HEK293 (cell line): ENCODE results near the gene HEMGN.

Source experiments
- IKZF3 ChIP-seq: fragments of 450-650 bp; IDR thresholded peaks from 2 replicates; pipeline ENCODE4 v1.5.0; 2018; ENCODE audit warnings: missing biosample characterization, mild to moderate bottlenecking, missing genetic modification characterization, moderate library complexity
- KLF7 ChIP-seq: fragments of 450-650 bp; formaldehyde crosslinking; IDR thresholded peaks from 2 replicates; pipeline ENCODE4 v1.5.1; 2016; ENCODE audit warnings: missing biosample characterization, missing genetic modification characterization, borderline replicate concordance
- KLF8 ChIP-seq: fragments of 450-650 bp; formaldehyde crosslinking; IDR thresholded peaks from 2 replicates; pipeline ENCODE4 v1.5.1; 2016; ENCODE audit warnings: missing biosample characterization, missing genetic modification characterization
- PRDM1 ChIP-seq: fragments of 450-650 bp; formaldehyde crosslinking; IDR thresholded peaks from 2 replicates; pipeline ENCODE4; 2016; ENCODE audit warnings: missing biosample characterization, missing genetic modification characterization
- RBAK ChIP-seq: fragments of 450-650 bp; formaldehyde crosslinking; IDR thresholded peaks from 2 replicates; pipeline ENCODE4 v1.5.1; 2016; ENCODE audit warnings: missing biosample characterization, missing genetic modification characterization
- TRIM28 ChIP-seq: IDR thresholded peaks from 2 replicates; pipeline ENCODE4 v1.6.1; 2011; ENCODE audit warnings: low read length, control low read depth, borderline replicate concordance
- ZFHX2 ChIP-seq: fragments of 450-650 bp; formaldehyde crosslinking; conservative IDR thresholded peaks from 2 replicates; pipeline ENCODE4 v1.5.1; 2016; ENCODE audit warnings: missing biosample characterization, missing genetic modification characterization
- ZFP3 ChIP-seq: fragments of 450-650 bp; formaldehyde crosslinking; IDR thresholded peaks from 2 replicates; pipeline ENCODE4 v1.5.1; 2016; ENCODE audit warnings: low read depth, missing biosample characterization, missing genetic modification characterization
- ZFP37 ChIP-seq: fragments of 450-650 bp; formaldehyde crosslinking; IDR thresholded peaks from 2 replicates; pipeline ENCODE4 v1.5.1; 2016; ENCODE audit warnings: missing biosample characterization, missing genetic modification characterization
- ZNF132 ChIP-seq: fragments of 450-650 bp; formaldehyde crosslinking; IDR thresholded peaks from 2 replicates; pipeline ENCODE4 v1.5.1; 2017; ENCODE audit warnings: missing biosample characterization, missing genetic modification characterization, borderline replicate concordance
- ZNF140 ChIP-seq: fragments of 450-650 bp; formaldehyde crosslinking; IDR thresholded peaks from 2 replicates; pipeline ENCODE4 v1.5.1; 2016; ENCODE audit warnings: missing biosample characterization, missing genetic modification characterization
- ZNF18 ChIP-seq: fragments of 450-650 bp; formaldehyde crosslinking; IDR thresholded peaks from 2 replicates; pipeline ENCODE4 v1.5.1; 2016; ENCODE audit warnings: missing biosample characterization, missing genetic modification characterization
- ZNF19 ChIP-seq: fragments of 450-650 bp; formaldehyde crosslinking; IDR thresholded peaks from 2 replicates; pipeline ENCODE4; 2016; ENCODE audit warnings: missing biosample characterization, missing genetic modification characterization, low read depth
- ZNF266 ChIP-seq: fragments of 450-650 bp; formaldehyde crosslinking; IDR thresholded peaks from 2 replicates; pipeline ENCODE4 v1.5.1; 2016; ENCODE audit warnings: missing biosample characterization, missing genetic modification characterization, low read depth
- ZNF274 ChIP-seq, 2 experiments: fragments of 200-500 bp in 1 of 2; fragments of 450-650 bp in 1 of 2; sonication (Bioruptor generic) in 1 of 2; formaldehyde crosslinking in 1 of 2; IDR thresholded peaks; 2 replicates each; pipeline versions ENCODE4 v1.5.1 to v1.6.1; 2014 to 2016; ENCODE audit warnings: borderline replicate concordance in 1 of 2, inconsistent platforms in 1 of 2, low read length in 1 of 2, missing biosample characterization in 1 of 2, missing genetic modification characterization in 1 of 2
- ZNF335 ChIP-seq: fragments of 450-650 bp; formaldehyde crosslinking; conservative IDR thresholded peaks from 2 replicates; pipeline ENCODE4 v1.5.1; 2016; ENCODE audit warnings: missing biosample characterization, missing genetic modification characterization
- ZNF391 ChIP-seq: fragments of 450-650 bp; formaldehyde crosslinking; IDR thresholded peaks from 2 replicates; pipeline ENCODE4 v1.5.1; 2016; ENCODE audit warnings: low read depth, missing biosample characterization, missing genetic modification characterization, borderline replicate concordance
- ZNF501 ChIP-seq: fragments of 450-650 bp; formaldehyde crosslinking; IDR thresholded peaks from 2 replicates; pipeline ENCODE4 v1.5.1; 2016; ENCODE audit warnings: missing biosample characterization, missing genetic modification characterization
- ZNF549 ChIP-seq: fragments of 450-650 bp; IDR thresholded peaks from 2 replicates; pipeline ENCODE4 v1.5.1; 2018; ENCODE audit warnings: missing biosample characterization, missing genetic modification characterization, mild to moderate bottlenecking, inconsistent platforms, moderate library complexity
- ZNF580 ChIP-seq: fragments of 450-650 bp; formaldehyde crosslinking; IDR thresholded peaks from 2 replicates; pipeline ENCODE4 v1.5.1; 2016; ENCODE audit warnings: missing biosample characterization, missing genetic modification characterization
- ZNF585B ChIP-seq: fragments of 450-650 bp; formaldehyde crosslinking; IDR thresholded peaks from 2 replicates; pipeline ENCODE4 v1.5.1; 2016; ENCODE audit warnings: missing biosample characterization, missing genetic modification characterization
- ZNF624 ChIP-seq: fragments of 450-650 bp; formaldehyde crosslinking; IDR thresholded peaks from 2 replicates; pipeline ENCODE4 v1.5.1; 2017; ENCODE audit warnings: missing biosample characterization, missing genetic modification characterization
- ZNF629 ChIP-seq: fragments of 450-650 bp; formaldehyde crosslinking; IDR thresholded peaks from 2 replicates; pipeline ENCODE4 v1.5.1; 2017; ENCODE audit warnings: missing biosample characterization, missing genetic modification characterization
- ZNF639 ChIP-seq: fragments of 450-650 bp; formaldehyde crosslinking; IDR thresholded peaks from 2 replicates; pipeline ENCODE4 v1.5.1; 2016; ENCODE audit warnings: missing biosample characterization, missing genetic modification characterization
- ZNF670 ChIP-seq: fragments of 450-650 bp; formaldehyde crosslinking; IDR thresholded peaks from 2 replicates; pipeline ENCODE4 v1.5.1; 2016; ENCODE audit warnings: missing biosample characterization, missing genetic modification characterization, low read depth
- ZNF747 ChIP-seq: fragments of 450-650 bp; formaldehyde crosslinking; IDR thresholded peaks from 2 replicates; pipeline ENCODE4 v1.5.1; 2016; ENCODE audit warnings: missing biosample characterization, missing genetic modification characterization
- ZNF768 ChIP-seq: fragments of 450-650 bp; formaldehyde crosslinking; IDR thresholded peaks from 2 replicates; pipeline ENCODE4 v1.5.1; 2018; ENCODE audit warnings: missing biosample characterization, mild to moderate bottlenecking, missing genetic modification characterization
- TF ChIP-seq, protein P1 (sequence below): fragments of 450-650 bp; formaldehyde crosslinking; IDR thresholded peaks from 2 replicates; pipeline ENCODE4 v1.5.1; 2016; ENCODE audit warnings: missing biosample characterization, missing genetic modification characterization, borderline replicate concordance
- TF ChIP-seq, protein P2 (sequence below): fragments of 450-650 bp; IDR thresholded peaks from 2 replicates; pipeline ENCODE4 v1.5.1; 2018; ENCODE audit warnings: missing biosample characterization, mild to moderate bottlenecking, missing genetic modification characterization
- TF ChIP-seq, protein P3 (sequence below): fragments of 450-650 bp; formaldehyde crosslinking; IDR thresholded peaks from 2 replicates; pipeline ENCODE4 v1.5.1; 2016; ENCODE audit warnings: missing biosample characterization, missing genetic modification characterization

The HEMGN gene

GRCh38 chr9:97982683-97983588, 45.0 kb upstream of the HEMGN start, which contains the start of gene ANP32B (continued):
- TF ChIP-seq ZNF274 (IDR thresholded peaks at IDR 0.05; ENCODE audit: low read length), result no peak
- TF ChIP-seq ZNF274 (tag by site-specific recombination; IDR thresholded peaks at IDR 0.05; ENCODE audit: borderline replicate concordance), result no peak
- TF ChIP-seq ZNF266 (tag by site-specific recombination), result no peak
- no peak for TF ChIP-seq ZNF585B (tag by site-specific recombination)
- no peak for TF ChIP-seq ZNF19 (tag by site-specific recombination)
- peak; percentile 80; the same call in 1 of the 2 replicates for TF ChIP-seq KLF8 (tag by site-specific recombination)
- no peak for TF ChIP-seq IKZF3 (tag by site-specific recombination)
- TF ChIP-seq ZNF624 (tag by site-specific recombination), result no peak
- 0 out of 2 replicates have a peak, but pooled peaks have one; percentile 48 for TF ChIP-seq ZNF18
- TF ChIP-seq, protein P1, sequence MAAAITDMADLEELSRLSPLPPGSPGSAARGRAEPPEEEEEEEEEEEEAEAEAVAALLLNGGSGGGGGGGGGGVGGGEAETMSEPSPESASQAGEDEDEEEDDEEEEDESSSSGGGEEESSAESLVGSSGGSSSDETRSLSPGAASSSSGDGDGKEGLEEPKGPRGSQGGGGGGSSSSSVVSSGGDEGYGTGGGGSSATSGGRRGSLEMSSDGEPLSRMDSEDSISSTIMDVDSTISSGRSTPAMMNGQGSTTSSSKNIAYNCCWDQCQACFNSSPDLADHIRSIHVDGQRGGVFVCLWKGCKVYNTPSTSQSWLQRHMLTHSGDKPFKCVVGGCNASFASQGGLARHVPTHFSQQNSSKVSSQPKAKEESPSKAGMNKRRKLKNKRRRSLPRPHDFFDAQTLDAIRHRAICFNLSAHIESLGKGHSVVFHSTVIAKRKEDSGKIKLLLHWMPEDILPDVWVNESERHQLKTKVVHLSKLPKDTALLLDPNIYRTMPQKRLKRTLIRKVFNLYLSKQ (tag by site-specific recombination), result no peak
- no peak for TF ChIP-seq ZNF580 (tag by site-specific recombination)
- TF ChIP-seq ZNF747, result no peak
- peak; percentile 82 for TF ChIP-seq ZNF501 (tag by site-specific recombination)
- TF ChIP-seq ZNF132 (tag by site-specific recombination), result no peak
- TF ChIP-seq ZNF549 (tag by site-specific recombination), result no peak
- TF ChIP-seq, protein P2, sequence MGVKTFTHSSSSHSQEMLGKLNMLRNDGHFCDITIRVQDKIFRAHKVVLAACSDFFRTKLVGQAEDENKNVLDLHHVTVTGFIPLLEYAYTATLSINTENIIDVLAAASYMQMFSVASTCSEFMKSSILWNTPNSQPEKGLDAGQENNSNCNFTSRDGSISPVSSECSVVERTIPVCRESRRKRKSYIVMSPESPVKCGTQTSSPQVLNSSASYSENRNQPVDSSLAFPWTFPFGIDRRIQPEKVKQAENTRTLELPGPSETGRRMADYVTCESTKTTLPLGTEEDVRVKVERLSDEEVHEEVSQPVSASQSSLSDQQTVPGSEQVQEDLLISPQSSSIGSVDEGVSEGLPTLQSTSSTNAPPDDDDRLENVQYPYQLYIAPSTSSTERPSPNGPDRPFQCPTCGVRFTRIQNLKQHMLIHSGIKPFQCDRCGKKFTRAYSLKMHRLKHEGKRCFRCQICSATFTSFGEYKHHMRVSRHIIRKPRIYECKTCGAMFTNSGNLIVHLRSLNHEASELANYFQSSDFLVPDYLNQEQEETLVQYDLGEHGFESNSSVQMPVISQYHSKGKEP, result 0 out of 2 replicates have a peak, but pooled peaks have one; percentile 23
- no peak for TF ChIP-seq ZNF140 (tag by site-specific recombination)
- TF ChIP-seq RBAK (tag by site-specific recombination), result no peak
- TF ChIP-seq ZFHX2 (tag by site-specific recombination), result peak; percentile 84
- no peak for TF ChIP-seq PRDM1 (tag by site-specific recombination)
- TF ChIP-seq ZFP37 (tag by site-specific recombination), result no peak
- TF ChIP-seq ZNF629 (tag by site-specific recombination), result peak; percentile 52
- no peak for TF ChIP-seq ZNF391 (tag by site-specific recombination)
- TF ChIP-seq ZNF335 (tag by site-specific recombination), result peak; percentile 81
- TF ChIP-seq ZNF670, result no peak
- no peak for TF ChIP-seq TRIM28
- TF ChIP-seq ZNF639 (tag by site-specific recombination), result no peak
- TF ChIP-seq KLF7 (tag by site-specific recombination), result peak; percentile 82; the same call in 1 of the 2 replicates
- no peak for TF ChIP-seq ZFP3 (tag by site-specific recombination)
- TF ChIP-seq ZNF768 (tag by site-specific recombination), result no peak
- TF ChIP-seq, protein P3, sequence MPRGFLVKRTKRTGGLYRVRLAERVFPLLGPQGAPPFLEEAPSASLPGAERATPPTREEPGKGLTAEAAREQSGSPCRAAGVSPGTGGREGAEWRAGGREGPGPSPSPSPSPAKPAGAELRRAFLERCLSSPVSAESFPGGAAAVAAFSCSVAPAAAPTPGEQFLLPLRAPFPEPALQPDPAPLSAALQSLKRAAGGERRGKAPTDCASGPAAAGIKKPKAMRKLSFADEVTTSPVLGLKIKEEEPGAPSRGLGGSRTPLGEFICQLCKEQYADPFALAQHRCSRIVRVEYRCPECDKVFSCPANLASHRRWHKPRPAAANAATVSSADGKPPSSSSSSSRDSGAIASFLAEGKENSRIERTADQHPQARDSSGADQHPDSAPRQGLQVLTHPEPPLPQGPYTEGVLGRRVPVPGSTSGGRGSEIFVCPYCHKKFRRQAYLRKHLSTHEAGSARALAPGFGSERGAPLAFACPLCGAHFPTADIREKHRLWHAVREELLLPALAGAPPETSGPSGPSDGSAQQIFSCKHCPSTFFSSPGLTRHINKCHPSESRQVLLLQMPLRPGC (tag by site-specific recombination), result no peak
